HG03060 (cell line): ENCODE measurements around the gene MATK.

Experiments
- ATAC-seq: cut with Tn5 transposase; IDR thresholded peaks from one replicate; pipeline ENCODE4 v1.9.1; 2021; ENCODE audit warnings: low read depth, moderate number of reproducible peaks; ENCODE audit not compliant: unreplicated experiment

Gene MATK, protein sequence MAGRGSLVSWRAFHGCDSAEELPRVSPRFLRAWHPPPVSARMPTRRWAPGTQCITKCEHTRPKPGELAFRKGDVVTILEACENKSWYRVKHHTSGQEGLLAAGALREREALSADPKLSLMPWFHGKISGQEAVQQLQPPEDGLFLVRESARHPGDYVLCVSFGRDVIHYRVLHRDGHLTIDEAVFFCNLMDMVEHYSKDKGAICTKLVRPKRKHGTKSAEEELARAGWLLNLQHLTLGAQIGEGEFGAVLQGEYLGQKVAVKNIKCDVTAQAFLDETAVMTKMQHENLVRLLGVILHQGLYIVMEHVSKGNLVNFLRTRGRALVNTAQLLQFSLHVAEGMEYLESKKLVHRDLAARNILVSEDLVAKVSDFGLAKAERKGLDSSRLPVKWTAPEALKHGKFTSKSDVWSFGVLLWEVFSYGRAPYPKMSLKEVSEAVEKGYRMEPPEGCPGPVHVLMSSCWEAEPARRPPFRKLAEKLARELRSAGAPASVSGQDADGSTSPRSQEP

GRCh38 chr19:3785938-3786824, at the start of gene MATK:
Gene MATK (minus strand): TSS chr19:3786381. CDS start chr19:3785135, 1,246 bp downstream.
- no peak for ATAC-seq

- no peak for ATAC-seq
These were observed 48.9 kb upstream of the MATK start for GRCh38 chr19:3835055-3835435.

GRCh38 chr19:3834349-3835054, 48.3 kb upstream of the MATK start:
- no peak for ATAC-seq

DNA sequence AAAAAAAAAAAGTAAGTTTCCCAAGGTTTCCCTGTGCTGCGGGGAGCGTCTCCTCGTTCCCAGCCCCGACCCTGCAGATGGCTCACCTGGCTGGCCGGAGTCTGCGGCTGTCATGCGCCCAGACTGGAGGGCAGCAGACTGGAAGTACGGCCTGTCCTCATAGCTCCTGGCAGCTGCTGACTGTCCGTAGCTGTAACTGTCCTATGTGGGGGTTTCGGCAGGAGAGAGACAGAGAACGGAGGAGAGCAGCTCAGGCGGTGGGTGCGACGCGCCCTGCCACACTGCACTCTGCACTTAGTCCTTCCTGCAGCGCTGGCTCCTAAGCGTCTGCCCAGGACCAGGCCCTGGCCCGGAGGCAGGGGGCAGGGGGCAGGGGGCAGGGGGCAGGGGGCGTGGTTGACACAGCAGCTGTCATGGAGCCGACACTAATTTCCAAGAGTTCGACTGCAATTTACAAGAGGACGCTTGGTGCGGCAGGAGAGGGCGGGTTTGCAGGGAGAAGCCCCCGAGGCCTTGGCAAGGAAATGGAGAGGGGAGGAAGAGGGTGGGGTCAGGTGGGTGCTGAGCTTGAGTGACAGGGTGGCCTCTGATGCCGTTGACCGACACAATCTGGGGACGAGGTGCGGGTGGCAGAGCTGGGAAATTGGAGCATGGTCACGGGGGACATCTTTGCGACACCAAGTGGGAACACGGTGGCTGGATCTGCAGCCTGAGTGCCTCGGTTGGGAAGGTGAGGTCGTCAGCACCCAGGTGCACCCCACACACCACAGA, 47.6 kb upstream of the MATK start:
- ATAC-seq: no peak

- no peak for ATAC-seq
These were observed 45.8 kb upstream of the MATK start for GRCh38 chr19:3832001-3832400.

GRCh38 chr19:3831601-3832000, 45.4 kb upstream of the MATK start:
- no peak for ATAC-seq

DNA sequence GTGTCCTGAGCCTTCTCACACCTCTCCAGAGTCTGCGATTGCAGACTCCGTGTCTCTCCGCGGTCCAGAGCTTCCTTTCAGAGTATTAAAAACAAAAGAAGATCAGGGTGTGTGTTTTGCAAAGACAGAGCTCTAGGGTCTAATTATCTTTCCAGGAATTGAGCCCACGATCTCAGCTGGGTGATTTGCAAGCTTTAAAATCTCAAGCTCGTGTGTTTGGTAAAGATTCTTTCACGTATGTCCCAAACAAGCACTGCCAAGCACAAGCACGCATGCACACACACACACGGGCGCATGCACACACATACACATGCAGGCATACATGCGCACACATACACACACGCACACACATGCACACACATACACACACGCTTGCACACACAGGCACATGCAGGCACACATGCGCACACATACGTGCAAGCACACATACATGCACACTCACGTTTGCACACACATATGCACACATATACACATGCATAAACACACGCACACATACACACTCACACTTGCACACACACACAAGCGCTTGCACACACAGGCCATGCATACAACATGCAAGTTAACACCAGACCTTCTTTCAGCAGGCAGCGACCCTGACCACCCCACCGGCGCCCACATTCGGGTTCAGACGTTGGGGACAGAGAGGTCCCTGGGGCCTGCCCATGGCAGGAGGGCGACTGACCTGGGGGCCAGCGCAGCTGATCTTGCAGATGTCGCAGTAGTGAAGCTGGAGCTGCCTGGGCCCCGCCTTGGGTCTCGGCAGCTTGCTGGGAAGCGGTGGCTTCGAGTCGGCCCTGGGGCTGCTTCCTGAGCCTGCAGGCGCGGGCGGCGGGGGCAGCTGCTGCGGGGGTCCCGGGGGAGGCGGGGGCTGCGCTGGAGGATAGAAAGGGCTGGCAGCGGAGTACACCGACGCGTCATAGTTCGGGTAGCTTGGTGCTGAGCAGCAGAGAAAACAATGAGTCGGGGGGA, 44.7 kb upstream of the MATK start:
- ATAC-seq: no peak

DNA sequence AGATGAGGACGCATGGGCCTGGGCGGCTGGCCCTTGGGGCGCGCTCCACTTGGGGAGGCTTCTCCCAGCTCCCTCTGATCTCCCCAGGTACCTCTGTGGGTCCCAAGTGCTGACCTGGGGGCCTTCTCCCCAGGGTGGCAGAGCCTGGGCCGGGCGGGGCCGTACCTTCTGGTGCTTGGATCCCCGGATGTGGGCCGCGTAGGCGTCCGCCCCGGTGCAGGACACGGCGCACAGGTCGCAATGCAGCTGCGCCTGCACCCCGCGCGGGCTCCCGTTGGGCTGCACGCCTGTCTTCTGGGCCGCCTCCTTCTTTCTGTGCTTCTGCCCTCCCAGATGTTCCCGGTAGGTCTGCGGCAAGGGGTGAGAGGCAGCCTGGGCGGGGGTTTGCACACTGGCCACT, 41.1 kb upstream of the MATK start:
- no peak for ATAC-seq

- no peak for ATAC-seq
These were observed 40.0 kb upstream of the MATK start for GRCh38 chr19:3826163-3826562.

DNA sequence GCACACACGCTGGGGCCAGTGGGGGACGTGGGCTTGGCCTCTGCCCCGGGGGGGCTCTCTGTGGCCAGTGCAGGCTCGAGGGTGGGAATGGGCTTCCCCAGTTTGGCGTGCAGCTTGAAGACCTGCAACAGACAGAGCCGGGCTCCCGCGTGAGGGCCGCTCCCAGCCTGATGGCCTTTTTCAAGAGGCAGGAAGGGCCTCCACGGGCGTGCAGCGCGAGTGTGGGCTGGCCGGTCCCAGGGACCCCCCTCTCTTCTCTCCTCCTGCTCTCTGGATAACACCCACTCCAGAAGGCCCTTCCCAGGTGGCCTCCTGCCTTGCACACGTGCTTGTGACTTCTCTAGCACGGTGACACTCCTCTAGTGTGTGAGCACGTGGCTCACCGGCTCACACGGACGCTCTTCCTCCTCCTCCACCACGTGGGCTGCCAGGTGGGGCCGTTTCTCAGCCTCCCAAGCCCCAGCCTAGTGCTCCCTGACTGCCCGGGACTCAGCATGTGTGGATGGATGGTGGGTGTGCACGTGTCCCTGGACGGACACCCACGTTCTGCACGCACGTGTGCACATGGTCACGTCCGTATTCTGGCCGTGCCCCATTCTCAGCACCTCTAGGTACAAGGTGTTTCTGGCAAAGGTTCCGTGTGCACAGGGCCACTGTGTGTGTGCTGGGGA, 39.2 kb upstream of the MATK start:
- ATAC-seq: no peak

- no peak for ATAC-seq
These were observed 37.2 kb upstream of the MATK start for GRCh38 chr19:3823350-3823713.

GRCh38 chr19:3822683-3823349, 36.6 kb upstream of the MATK start:
- ATAC-seq: no peak

DNA sequence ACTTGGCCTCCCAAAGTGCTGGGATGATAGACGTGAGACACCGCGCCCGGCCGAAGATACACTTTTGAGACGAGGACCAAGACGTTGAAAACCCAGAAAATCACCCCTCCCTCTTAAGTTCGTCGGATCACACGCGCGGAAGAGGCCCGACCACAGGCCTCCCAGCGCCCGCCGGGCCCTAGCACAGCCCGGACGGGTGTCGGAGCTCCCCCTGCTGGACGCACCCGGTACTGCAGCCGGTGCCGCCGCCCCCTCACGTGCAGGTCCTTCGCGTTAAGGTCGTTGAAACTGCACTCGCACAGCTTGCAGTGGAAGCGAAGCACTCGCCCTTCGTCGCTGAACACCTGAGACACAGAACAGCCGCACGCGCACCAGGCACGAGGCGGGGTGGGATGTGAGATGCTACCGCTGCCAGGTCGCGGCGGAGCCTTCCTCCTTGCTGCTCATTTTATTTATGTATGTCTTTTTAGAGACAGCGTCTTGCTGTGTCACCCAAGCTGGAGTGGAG, 35.7 kb upstream of the MATK start:
- ATAC-seq: no peak

GRCh38 chr19:3821156-3821555, 35.0 kb upstream of the MATK start:
- no peak for ATAC-seq

DNA sequence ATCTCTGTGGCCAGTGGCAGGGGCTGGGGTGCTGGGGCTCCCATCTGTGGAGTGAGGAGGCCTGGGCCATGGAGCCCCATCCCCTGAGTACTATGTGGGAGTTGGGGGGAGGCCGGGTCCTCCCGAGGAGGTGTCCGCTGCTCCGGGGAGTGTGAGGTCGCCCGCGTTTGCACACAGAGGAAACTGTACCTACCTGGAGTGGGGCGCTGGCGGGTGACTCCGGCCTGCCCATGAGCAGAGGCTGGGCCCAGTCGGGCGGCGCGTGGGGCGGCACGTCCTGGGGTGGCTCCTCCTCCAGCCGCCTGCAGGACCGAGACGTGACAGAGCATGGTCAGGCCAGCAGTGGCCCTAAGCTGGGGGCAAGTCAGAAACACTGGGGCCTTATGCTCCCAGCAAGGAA, 33.8 kb upstream of the MATK start:
- no peak for ATAC-seq

DNA sequence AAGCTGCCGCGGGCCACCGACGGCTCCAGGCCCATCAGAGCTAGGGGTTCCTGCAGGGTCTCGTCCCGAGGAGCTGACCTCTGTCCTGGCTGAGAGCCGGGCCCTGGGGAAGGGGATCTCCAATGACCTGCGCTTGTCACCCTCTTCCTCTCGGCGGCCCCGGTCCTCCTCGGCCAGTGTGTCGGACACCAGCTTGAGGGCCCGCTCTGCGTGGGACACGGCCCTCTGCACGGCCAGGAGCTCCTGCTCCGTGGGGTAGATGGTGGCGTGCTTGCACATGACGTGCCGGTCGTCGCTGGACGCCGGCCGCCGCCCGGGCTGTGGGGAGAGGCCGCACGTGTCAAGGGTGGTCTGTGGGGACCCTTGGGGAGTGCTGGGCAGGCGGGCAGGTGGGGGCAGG, 32.7 kb upstream of the MATK start:
- ATAC-seq: no peak

DNA sequence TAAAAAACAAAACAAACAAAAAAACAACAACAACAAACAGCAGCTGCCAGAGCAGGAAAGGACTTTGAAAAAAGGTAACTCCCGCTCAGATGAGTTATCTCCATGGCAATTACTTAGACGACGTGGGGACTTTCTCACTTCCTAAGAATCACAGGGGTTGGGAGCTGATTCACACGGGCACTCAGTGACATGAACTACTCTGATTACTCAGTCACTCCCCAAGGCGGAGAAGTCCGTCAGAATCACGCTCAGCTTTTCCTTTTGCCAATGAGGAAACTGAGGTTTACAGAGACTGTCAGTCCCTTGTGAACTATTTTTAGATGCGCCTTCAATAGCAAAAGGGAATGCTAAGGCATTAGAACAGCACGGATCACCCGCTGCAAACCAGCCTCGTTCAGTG, 32.3 kb upstream of the MATK start:
- ATAC-seq: no peak

GRCh38 chr19:3817761-3818160, 31.6 kb upstream of the MATK start:
- ATAC-seq: no peak
